Measurements from ENCODE around the gene TMEM30B. TPM values are rescaled to one million over a fixed set of nuclear protein-coding genes. Genes with fewer than 3 reads are reported as not detected.

Gene TMEM30B
- total and polyA plus RNA-seq, 2 of the 4 experiments (the other 2 are of a cell fraction): 0.03 TPM; not detected in 1

DNA sequence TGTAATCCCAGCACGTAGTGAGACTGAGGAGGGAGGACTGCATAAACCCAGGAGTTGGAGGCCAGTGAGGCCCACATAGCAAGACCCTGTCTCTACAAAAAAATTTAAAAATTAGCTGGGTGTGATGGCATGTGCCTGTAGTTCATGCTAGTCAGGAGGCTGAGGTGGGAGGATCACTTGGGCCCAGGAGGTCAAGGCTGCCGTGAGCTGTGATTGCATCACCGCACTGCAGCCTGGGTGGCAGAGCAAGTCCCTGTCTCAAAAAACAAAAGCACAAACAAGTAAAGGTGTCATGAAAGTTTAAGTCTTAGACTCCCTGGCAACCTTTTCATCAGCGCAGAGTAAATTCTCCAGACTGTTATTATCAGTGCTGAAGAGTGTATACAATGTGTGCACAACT is 10.4 kb downstream of the TMEM30B start:
- Histone ChIP-seq H2AK9ac (replicated peaks; ENCODE audit: low read depth, low read length, poor library complexity) (no peak overlapping the region), H2AK5ac (ENCODE audit: low read depth, low read length) (no peak overlapping the region), H2AFZ (replicated peaks; ENCODE audit: low read length, poor library complexity) (no peak overlapping the region), H4K20me1 (ENCODE audit: insufficient read depth, low read length) (no peaks in the 10 kb centered on the region), H3K9me1 (ENCODE audit: insufficient read depth, low read length) (no peaks in the 10 kb centered on the region; the same call in 1 of the 2 replicates), H3K18ac (ENCODE audit: low read depth, low read length) (no peak overlapping the region), H2BK20ac (ENCODE audit: low read depth, low read length) (no peak overlapping the region), H4K5ac (ENCODE audit: low read depth, low read length) (no peak overlapping the region), H3K27me3 (ENCODE audit: control insufficient read depth, insufficient read depth, low read length) (peaks cover 5% of the 10 kb centered on the region; the same call in 1 of the 2 replicates), H2BK120ac (ENCODE audit: low read depth, low read length) (no peak overlapping the region), H3K23ac (ENCODE audit: low read depth, low read length) (no peak overlapping the region), H3K9me3 (ENCODE audit: control insufficient read depth, insufficient read depth, low read length) (no peaks in the 10 kb centered on the region), H3K27ac (ENCODE audit: insufficient read depth, low read length) (no peak overlapping the region), H2BK5ac (ENCODE audit: low read depth, low read length, poor library complexity, severe bottlenecking) (no peak overlapping the region), H4K8ac (ENCODE audit: low read depth in 2 of 2, low read length in 2 of 2) (no peak overlapping the region), H3K4me1 (ENCODE audit: control insufficient read depth, insufficient read depth, low read length) (peaks cover 8% of the 10 kb centered on the region), H3K4me3 (ENCODE audit: insufficient read depth, low read depth, low read length) (no peak overlapping the region), H3K4ac (ENCODE audit: low read depth, low read length) (no peak overlapping the region), H3K79me1 (ENCODE audit: low read depth in 1 of 2, low read length in 2 of 2) (no peaks in the 10 kb centered on the region), H3K4me2 (ENCODE audit: low read depth, low read length) (no peak overlapping the region), H3K9ac (ENCODE audit: low read depth, low read length) (no peak overlapping the region), H2BK15ac (ENCODE audit: low read depth, low read length) (no peak overlapping the region), H3K56ac (ENCODE audit: extremely low read depth, insufficient read depth, low read length) (no peak overlapping the region), H3K36me3 (ENCODE audit: control insufficient read depth, insufficient read depth, low read length) (no peaks in the 10 kb centered on the region), H3K14ac (replicated peaks; ENCODE audit: low read depth, low read length) (no peak overlapping the region), H4K91ac (ENCODE audit: insufficient read depth, low read depth, low read length) (no peak overlapping the region)
- dilution Hi-C loops (cut with HindIII; ENCODE audit: low sequenced_read_pairs, unreplicated experiment): no loop called here
- intact Hi-C loops (cut with micrococcal nuclease): no loop called here
- no peak for TF ChIP-seq BHLHE40 (IDR thresholded peaks at IDR 0.05; ENCODE audit: low read depth, low read length)
- TF ChIP-seq CEBPB (IDR thresholded peaks at IDR 0.05; ENCODE audit: low read depth, low read length): peak; percentile 7; the same call in 1 of the 2 replicates
- POLR2A ChIA-PET (ENCODE audit: unreplicated experiment): no interaction called here
- ATAC-seq (ENCODE audit: low read depth): no peak
- CTCF ChIA-PET: no interaction called here
- no CpG with 5 or more reads among the region's 4 CpGs for WGBS, 2 experiments (ENCODE audit: extremely low coverage in 2 of 2, insufficient read length in 1 of 2)
- no peak for DNase-seq
- in situ Hi-C loops (cut with MboI; ENCODE audit: low sequenced_read_pairs): no loop called here
- BruUV-seq (replicated peaks): no TSS peak

All from IMR-90 (cell line).